DMS114 treated with DMSO at 0.1 percent for 48 hours (cell line): ENCODE results near the gene TST.

Experiments used
- DNase-seq: peaks from one replicate; lab custom pipeline; 2025; ENCODE audit not compliant: unreplicated experiment; lab: John Stamatoyannopoulos, UW

Gene TST

GRCh38 chr22:37032535-37033460, 13.6 kb upstream of the TST start:
- no peak for DNase-seq

- DNase-seq, result no peak
Measured at GRCh38 chr22:37032134-37032534, 12.9 kb upstream of the TST start.

- DNase-seq, result no peak
Measured at GRCh38 chr22:37030560-37031281, 11.5 kb upstream of the TST start.

- DNase-seq, result no peak
Measured at GRCh38 chr22:37028692-37029674, 9.7 kb upstream of the TST start.

GRCh38 chr22:37027556-37027955, 8.3 kb upstream of the TST start:
- no peak for DNase-seq

GRCh38 chr22:37026325-37026724, 7.1 kb upstream of the TST start:
- DNase-seq, result no peak

- DNase-seq, result no peak
Measured at GRCh38 chr22:37025500-37026070, 6.3 kb upstream of the TST start.

- no peak for DNase-seq
Measured at GRCh38 chr22:37024339-37025157, 5.3 kb upstream of the TST start.

- DNase-seq, result no peak
Measured at GRCh38 chr22:37023743-37024338, 4.6 kb upstream of the TST start.

GRCh38 chr22:37022483-37023337, 3.5 kb upstream of the TST start:
- no peak for DNase-seq

GRCh38 chr22:37021710-37022482, 2.6 kb upstream of the TST start:
- no peak for DNase-seq

- DNase-seq, result no peak
Measured at GRCh38 chr22:37021041-37021440, 1.8 kb upstream of the TST start.

GRCh38 chr22:37020192-37020479, 889 bp upstream of the TST start:
- peak; percentile 6 for DNase-seq

- DNase-seq, result no peak
Measured at GRCh38 chr22:37018815-37019308, 385 bp downstream of the TST start.

GRCh38 chr22:37018086-37018814, 997 bp downstream of the TST start:
- DNase-seq, result no peak

GRCh38 chr22:37017356-37017755, 1.9 kb downstream of the TST start:
- no peak for DNase-seq
